ENCODE results near the gene MYO9B.
"Not testable (repeated sequence)": the region's sequence is repeated elsewhere in the genome, so short reads cannot be mapped to it uniquely, and the experiment has no call there.

Gene MYO9B

GRCh38 chr19:17092696-17093095 is 17.1 kb downstream of the MYO9B start:
- no peak for ATAC-seq (ENCODE audit: low read depth)
- Histone ChIP-seq H3K27me3 (ENCODE audit: insufficient read depth, poor library complexity, severe bottlenecking) (no peaks in the 10 kb centered on the region), H3K4me1 (ENCODE audit: insufficient read depth, poor library complexity, severe bottlenecking) (peaks cover 7% of the 10 kb centered on the region), H3K36me3 (ENCODE audit: low read depth) (0 out of 2 replicates have a peak, but pooled peaks cover 4% of the 10 kb centered on the region), H3K27ac (ENCODE audit: poor library complexity, severe bottlenecking) (no peak overlapping the region), H3K9me3 (ENCODE audit: severe bottlenecking) (no peaks in the 10 kb centered on the region), H3K4me3 (ENCODE audit: severe bottlenecking) (no peak overlapping the region)
- no peak for TF ChIP-seq CTCF (IDR thresholded peaks at IDR 0.05; ENCODE audit: poor library complexity, severe bottlenecking)
- DNase-seq (ENCODE audit: low spot score): no peak

GRCh38 chr19:17094694-17095093 is 19.1 kb downstream of the MYO9B start:
- H3K27me3 ChIP-seq (ENCODE audit: insufficient read depth, poor library complexity, severe bottlenecking); H3K9me3 ChIP-seq (ENCODE audit: severe bottlenecking); DNase-seq (ENCODE audit: low spot score); H3K4me3 ChIP-seq (ENCODE audit: severe bottlenecking); ATAC-seq (ENCODE audit: low read depth); H3K27ac ChIP-seq (ENCODE audit: poor library complexity, severe bottlenecking); H3K4me1 ChIP-seq (ENCODE audit: insufficient read depth, poor library complexity, severe bottlenecking); H3K36me3 ChIP-seq (ENCODE audit: low read depth): not testable (repeated sequence)

GRCh38 chr19:17095141-17095919 is 19.8 kb downstream of the MYO9B start:
- H3K27ac ChIP-seq (ENCODE audit: poor library complexity, severe bottlenecking): no peak overlapping the region

GRCh38 chr19:17097593-17098126 is 22.1 kb downstream of the MYO9B start:
- Histone ChIP-seq H3K27ac (ENCODE audit: poor library complexity, severe bottlenecking) (no peak overlapping the region), H3K4me3 (ENCODE audit: severe bottlenecking) (no peak overlapping the region)
- no peak for TF ChIP-seq CTCF (IDR thresholded peaks at IDR 0.05; ENCODE audit: poor library complexity, severe bottlenecking)

More at GRCh38 chr19:17095141-17095919, 19.8 kb downstream of the MYO9B start:
- H3K9me3 ChIP-seq (ENCODE audit: severe bottlenecking): no peaks in the 10 kb centered on the region
- ATAC-seq (ENCODE audit: low read depth) (no peak), DNase-seq (ENCODE audit: low spot score) (no peak)
- no peak for TF ChIP-seq CTCF (IDR thresholded peaks at IDR 0.05; ENCODE audit: poor library complexity, severe bottlenecking)
- 0 out of 2 replicates have a peak, but pooled peaks cover 4% of the 10 kb centered on the region for H3K36me3 ChIP-seq (ENCODE audit: low read depth)
- peaks cover 3% of the 10 kb centered on the region for H3K4me1 ChIP-seq (ENCODE audit: insufficient read depth, poor library complexity, severe bottlenecking)
- H3K4me3 ChIP-seq (ENCODE audit: severe bottlenecking): no peak overlapping the region
- no peaks in the 10 kb centered on the region for H3K27me3 ChIP-seq (ENCODE audit: insufficient read depth, poor library complexity, severe bottlenecking)

GRCh38 chr19:17098326-17098725 is 22.7 kb downstream of the MYO9B start:
- Histone ChIP-seq H3K36me3 (ENCODE audit: low read depth) (peaks cover 24% of the 10 kb centered on the region), H3K9me3 (ENCODE audit: severe bottlenecking) (no peaks in the 10 kb centered on the region), H3K27ac (ENCODE audit: poor library complexity, severe bottlenecking) (no peak overlapping the region), H3K27me3 (ENCODE audit: insufficient read depth, poor library complexity, severe bottlenecking) (no peaks in the 10 kb centered on the region), H3K4me1 (ENCODE audit: insufficient read depth, poor library complexity, severe bottlenecking) (peaks cover 3% of the 10 kb centered on the region), H3K4me3 (ENCODE audit: severe bottlenecking) (no peak overlapping the region)
- no peak for ATAC-seq (ENCODE audit: low read depth)
- no peak for DNase-seq (ENCODE audit: low spot score)
- no peak for TF ChIP-seq CTCF (IDR thresholded peaks at IDR 0.05; ENCODE audit: poor library complexity, severe bottlenecking)

More at GRCh38 chr19:17097593-17098126, 22.1 kb downstream of the MYO9B start:
- DNase-seq (ENCODE audit: low spot score) (no peak), ATAC-seq (ENCODE audit: low read depth) (no peak)
- H3K4me1 ChIP-seq (ENCODE audit: insufficient read depth, poor library complexity, severe bottlenecking): peaks cover 3% of the 10 kb centered on the region
- H3K36me3 ChIP-seq (ENCODE audit: low read depth): peaks cover 18% of the 10 kb centered on the region
- H3K27me3 ChIP-seq (ENCODE audit: insufficient read depth, poor library complexity, severe bottlenecking): no peaks in the 10 kb centered on the region
- no peaks in the 10 kb centered on the region for H3K9me3 ChIP-seq (ENCODE audit: severe bottlenecking)

Data from RWPE2 (cell line).